AG09309 (cell line): ENCODE measurements around the gene KIZ.

Experiments
- DNase-seq: peaks from one replicate; pipeline ENCODE4 v3.0.0-alpha.2; 2010; ENCODE audit warnings: low read depth
- H3K4me3 ChIP-seq: 2 replicates; pipeline ENCODE4 v1.5.1; 2011; ENCODE audit warnings: mild to moderate bottlenecking, low read depth, low read length, moderate library complexity; ENCODE audit not compliant: control insufficient read depth
- TF ChIP-seq, protein P1 (sequence below): IDR thresholded peaks from 2 replicates; pipeline ENCODE4 v1.5.1; 2011; ENCODE audit warnings: mild to moderate bottlenecking, low read depth, low read length, inconsistent platforms; ENCODE audit not compliant: insufficient read depth, control insufficient read depth; ENCODE audit errors: missing control alignments

KIZ gene

GRCh38 chr20:21105429-21106170 is 20.3 kb upstream of the KIZ start:
- TF ChIP-seq, protein P1, sequence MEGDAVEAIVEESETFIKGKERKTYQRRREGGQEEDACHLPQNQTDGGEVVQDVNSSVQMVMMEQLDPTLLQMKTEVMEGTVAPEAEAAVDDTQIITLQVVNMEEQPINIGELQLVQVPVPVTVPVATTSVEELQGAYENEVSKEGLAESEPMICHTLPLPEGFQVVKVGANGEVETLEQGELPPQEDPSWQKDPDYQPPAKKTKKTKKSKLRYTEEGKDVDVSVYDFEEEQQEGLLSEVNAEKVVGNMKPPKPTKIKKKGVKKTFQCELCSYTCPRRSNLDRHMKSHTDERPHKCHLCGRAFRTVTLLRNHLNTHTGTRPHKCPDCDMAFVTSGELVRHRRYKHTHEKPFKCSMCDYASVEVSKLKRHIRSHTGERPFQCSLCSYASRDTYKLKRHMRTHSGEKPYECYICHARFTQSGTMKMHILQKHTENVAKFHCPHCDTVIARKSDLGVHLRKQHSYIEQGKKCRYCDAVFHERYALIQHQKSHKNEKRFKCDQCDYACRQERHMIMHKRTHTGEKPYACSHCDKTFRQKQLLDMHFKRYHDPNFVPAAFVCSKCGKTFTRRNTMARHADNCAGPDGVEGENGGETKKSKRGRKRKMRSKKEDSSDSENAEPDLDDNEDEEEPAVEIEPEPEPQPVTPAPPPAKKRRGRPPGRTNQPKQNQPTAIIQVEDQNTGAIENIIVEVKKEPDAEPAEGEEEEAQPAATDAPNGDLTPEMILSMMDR = no peak
- no peak overlapping the region for H3K4me3 ChIP-seq
- DNase-seq = no peak

DNA sequence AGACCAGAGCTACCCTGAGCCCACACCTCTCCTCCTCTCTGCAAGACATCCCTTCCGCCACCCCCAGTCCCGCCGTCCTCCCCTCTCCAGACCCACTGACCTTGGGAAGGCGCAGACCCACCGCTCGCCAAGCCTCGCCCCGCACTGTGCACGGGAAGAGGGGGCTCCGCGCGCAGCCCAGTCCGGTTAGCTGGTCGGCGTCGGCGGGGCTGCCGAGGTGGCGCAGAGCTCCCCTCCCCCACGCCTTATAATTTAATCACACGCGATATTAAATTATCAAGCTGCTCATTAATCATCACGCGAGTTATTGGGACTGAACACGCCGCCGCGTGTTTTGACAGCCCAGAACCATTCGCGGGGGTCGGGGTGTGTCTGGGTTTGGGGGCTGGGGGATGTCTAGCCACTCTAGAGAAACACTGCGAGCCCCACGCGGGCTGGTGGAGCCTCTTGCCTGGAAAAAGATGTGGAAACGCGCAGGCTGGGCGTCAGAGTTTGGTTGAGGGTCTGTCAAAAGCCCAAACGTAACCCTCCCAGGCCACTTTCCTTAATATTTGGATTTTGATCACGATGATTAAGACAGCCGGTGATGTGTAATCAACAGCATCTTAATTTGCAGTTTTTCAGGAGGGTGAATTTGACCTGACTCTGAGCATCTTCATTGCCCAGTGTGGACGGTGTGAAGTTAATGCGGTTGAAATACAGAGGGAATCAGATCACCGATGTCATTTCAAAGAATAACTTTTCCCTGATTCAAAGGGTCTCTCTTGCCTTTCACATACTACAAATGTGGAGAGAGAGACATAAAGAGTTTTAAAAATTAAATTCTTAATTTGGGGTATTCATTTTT is 19.5 kb upstream of the KIZ start, which contains the start of gene LINC00237:
Gene LINC00237, minus strand, starts transcription at position 188 of the 847 bp plus-strand sequence.
- H3K4me3 ChIP-seq = no peak within 1 kb of the TSS
- TF ChIP-seq, protein P1 = no peak
- DNase-seq = no peak

DNA sequence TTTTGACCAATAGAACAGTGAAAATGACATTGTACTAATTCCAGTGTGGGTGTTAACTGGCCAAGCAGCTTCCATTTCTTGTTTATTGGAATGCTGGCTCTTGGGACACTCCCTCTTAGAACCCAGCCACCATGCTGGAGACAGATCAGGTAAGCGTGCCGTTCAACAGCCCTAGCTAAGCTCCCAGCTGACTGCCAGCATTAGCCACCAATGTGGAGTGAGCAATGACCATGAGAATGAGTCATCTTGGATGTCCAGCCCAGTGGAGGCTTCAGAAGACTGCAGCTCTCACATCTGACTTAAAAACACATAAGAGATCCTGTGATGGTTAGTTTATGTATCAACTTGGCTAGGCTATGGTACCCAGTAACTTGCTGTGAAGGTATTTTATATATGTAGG is 16.7 kb upstream of the KIZ start:
- H3K4me3 ChIP-seq = no peak overlapping the region
- DNase-seq = no peak
- TF ChIP-seq, protein P1 = no peak

- no peak for DNase-seq
- no peak overlapping the region for H3K4me3 ChIP-seq
- TF ChIP-seq, protein P1 = no peak
Measured at GRCh38 chr20:21110811-21111210, 15.1 kb upstream of the KIZ start.

DNA sequence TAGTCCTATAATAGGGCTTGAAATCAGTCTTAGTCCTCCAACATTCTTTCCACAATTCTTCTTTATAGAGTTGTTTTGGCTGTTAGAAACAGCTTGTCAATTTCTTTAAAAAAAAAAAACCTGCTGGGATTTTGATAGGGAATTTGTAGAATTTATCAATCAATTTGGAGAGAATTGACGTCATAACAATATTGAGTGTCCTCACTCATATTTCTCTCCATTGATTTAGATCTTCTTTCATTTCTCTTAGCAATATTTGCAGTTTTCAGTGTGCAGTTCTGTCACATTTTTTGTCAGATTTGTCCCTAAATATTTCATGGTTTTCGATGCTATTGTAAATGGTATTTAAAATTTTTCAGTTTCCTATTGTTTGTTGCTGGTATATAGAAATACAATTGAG is 14.5 kb upstream of the KIZ start:
- TF ChIP-seq, protein P1 = no peak
- no peak overlapping the region for H3K4me3 ChIP-seq
- DNase-seq = no peak

- TF ChIP-seq, protein P1 = no peak
- H3K4me3 ChIP-seq = no peak overlapping the region
- DNase-seq = no peak
Measured at GRCh38 chr20:21113697-21114096, 12.2 kb upstream of the KIZ start.
